Activated T-helper 1 cell treated with anti-CD3 and anti-CD28 coated beads, Interleukin-12 subunit alpha, Interleukin-12 subunit beta, Interleukin-2, Interleukin-4 antibody, amounts not matched to agents 30 ng/mL and 10 ng/mL and 1 ng/mL, durations not matched to agents 14 hours and 24 hours and 36 hours (primary cell): Measurements from ENCODE around the gene SURF6. TPM values are rescaled to one million over a fixed set of nuclear protein-coding genes. Genes with fewer than 3 reads are reported as not detected.
A peak's percentile ranks its signal among the peaks of the same experiment; 100 is the strongest.
"Not testable (repeated sequence)": the region's sequence is repeated elsewhere in the genome, so short reads cannot be mapped to it uniquely, and the experiment has no call there.

Source experiments
- DNase-seq: peaks from one replicate; pipeline ENCODE4 v3.0.0; 2021; ENCODE audit warnings: low spot score
- H3K27ac Mint-ChIP-seq: one replicate; pipeline ENCODE4 v1.8.0; 2021; ENCODE audit warnings: mild to moderate bottlenecking, mixed read lengths
- H3K27me3 Mint-ChIP-seq: one replicate; pipeline ENCODE4 v1.8.0; 2022; ENCODE audit warnings: mild to moderate bottlenecking, moderate library complexity, mixed read lengths; ENCODE audit not compliant: insufficient read depth
- H3K36me3 Mint-ChIP-seq: one replicate; pipeline ENCODE4 v1.8.0; 2021; ENCODE audit warnings: low read depth, mixed read lengths
- H3K4me1 Mint-ChIP-seq: one replicate; pipeline ENCODE4 v1.8.0; 2021; ENCODE audit warnings: low read depth, mixed read lengths
- H3K4me3 Mint-ChIP-seq: one replicate; pipeline ENCODE4 v1.8.0; 2021; ENCODE audit warnings: mild to moderate bottlenecking, moderate library complexity, mixed read lengths
- H3K9me3 Mint-ChIP-seq: one replicate; pipeline ENCODE4 v1.8.0; 2021; ENCODE audit warnings: mixed read lengths
- intact Hi-C: fragments of 100-400 bp; cut with micrococcal nuclease; formaldehyde crosslinking; loops from one replicate; pipeline ENCODE4 v1.15.1; 2024
- total RNA-seq: library from RNA; stranded (reverse); gene quantifications from 2 replicates; pipeline ENCODE4 v1.2.3, GENCODE V29; 2022

Gene SURF6
- total RNA-seq, 1 donor from 2014 or later, result 29.0 TPM

DNA sequence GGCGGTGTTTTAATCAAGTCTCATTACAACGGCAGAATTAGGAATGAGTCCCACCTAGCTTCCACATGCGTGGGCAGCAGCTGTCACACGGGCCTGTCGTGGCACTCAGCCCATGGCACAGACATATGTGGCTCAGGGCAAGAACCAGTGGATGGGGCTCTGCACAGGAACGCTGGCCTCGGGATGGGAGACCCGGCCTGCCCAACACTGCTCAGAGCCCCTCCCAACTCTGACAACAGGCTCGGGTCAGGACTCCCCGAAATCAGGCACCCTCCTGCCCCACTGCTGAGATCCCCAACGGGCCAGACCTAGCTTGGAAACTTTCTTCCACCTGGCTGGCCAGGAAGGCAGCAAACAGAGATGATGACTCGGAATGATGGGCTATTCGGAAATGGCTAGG lies 4.9 kb upstream of the SURF6 start:
- Mint-ChIP-seq H3K9me3 (no peaks in the 10 kb centered on the region), H3K27ac (no peak overlapping the region), H3K4me1 (peaks cover 2% of the 10 kb centered on the region), H3K4me3 (no peak overlapping the region), H3K36me3 (peaks cover 31% of the 10 kb centered on the region), H3K27me3 (no peaks in the 10 kb centered on the region)
- intact Hi-C loops, result loop anchor here (10.0 kb wide), 1 partner anchor 986 kb away; the partner anchor contains the start of gene SETX
- DNase-seq, result no peak

DNA sequence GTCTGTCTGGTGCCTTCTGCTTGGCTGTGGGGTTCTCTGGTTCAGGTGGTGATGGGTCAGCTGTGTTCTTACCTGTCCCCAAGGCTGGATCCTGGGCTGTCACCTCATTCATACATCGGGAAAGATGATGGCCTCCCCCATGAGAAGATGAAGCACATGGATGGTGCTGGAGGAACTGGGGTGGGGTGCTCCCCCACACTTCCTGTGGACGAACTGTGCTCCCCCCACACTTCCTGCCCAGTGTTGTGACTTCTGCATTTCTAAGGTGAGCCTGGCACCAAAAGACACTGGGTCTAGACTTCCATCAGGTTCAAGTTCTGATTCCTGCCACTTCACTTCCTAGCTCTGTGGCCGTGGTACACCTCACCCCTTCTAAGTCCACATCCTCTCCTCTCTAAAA lies 4.3 kb upstream of the SURF6 start:
- peaks cover 4% of the 10 kb centered on the region for H3K4me1 Mint-ChIP-seq
- no peaks in the 10 kb centered on the region for H3K27me3 Mint-ChIP-seq
- peaks cover 35% of the 10 kb centered on the region for H3K36me3 Mint-ChIP-seq
- H3K4me3 Mint-ChIP-seq, result no peak overlapping the region
- no peak overlapping the region for H3K27ac Mint-ChIP-seq
- intact Hi-C loops, result loop anchor here (10.0 kb wide), 1 partner anchor 985 kb away; the partner anchor contains the start of gene SETX
- no peaks in the 10 kb centered on the region for H3K9me3 Mint-ChIP-seq
- DNase-seq, result no peak

DNA sequence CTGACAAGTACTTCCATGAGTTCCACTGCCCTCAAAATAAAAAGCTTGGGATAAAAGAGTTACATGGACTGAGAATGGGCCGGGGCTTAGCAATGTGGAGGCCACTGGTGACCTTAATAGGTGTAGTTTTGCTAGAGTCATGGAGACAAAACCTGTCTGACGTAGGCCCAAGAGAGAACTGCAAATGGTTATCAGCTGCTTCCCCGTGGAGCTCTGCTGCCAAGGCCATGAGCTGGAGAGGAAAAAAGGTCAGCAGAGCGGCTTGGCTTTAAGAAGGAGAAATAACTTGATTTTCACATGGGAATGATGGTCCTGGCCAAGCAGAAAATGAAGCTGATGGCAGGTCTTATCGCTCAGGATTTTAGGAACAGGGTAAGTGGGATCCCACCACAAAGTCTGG lies 3.7 kb upstream of the SURF6 start:
- Mint-ChIP-seq H3K27ac (no peak overlapping the region), H3K4me3 (no peak overlapping the region), H3K36me3 (peaks cover 35% of the 10 kb centered on the region), H3K4me1 (peaks cover 8% of the 10 kb centered on the region), H3K27me3 (no peaks in the 10 kb centered on the region), H3K9me3 (no peaks in the 10 kb centered on the region)
- no peak for DNase-seq
- intact Hi-C loops, result loop anchor here (5.0 to 10.0 kb wide), 2 partner anchors 667 to 985 kb away; partner anchors contain the start of genes GTF3C4 and SETX

DNA sequence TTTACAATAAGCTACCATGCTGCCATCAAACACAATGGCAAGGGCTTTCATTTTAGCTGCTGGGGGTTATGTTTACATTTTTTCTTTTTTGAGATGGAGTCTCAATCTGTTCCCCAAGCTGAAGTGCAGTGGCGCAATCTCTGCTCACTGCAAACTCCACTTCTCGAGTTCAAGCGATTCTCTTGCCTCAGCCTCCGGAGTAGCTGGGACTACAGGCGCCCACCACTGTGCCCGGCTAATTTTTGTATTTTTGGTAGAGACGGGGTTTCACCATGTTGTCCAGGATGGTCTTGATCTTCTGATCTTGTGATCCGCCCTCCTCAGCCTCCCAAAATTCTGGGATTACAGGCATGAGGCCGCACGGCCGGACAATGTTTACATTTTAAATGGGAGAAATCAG lies 1.1 kb downstream of the SURF6 start:
- not testable (repeated sequence) for DNase-seq, H3K27me3 Mint-ChIP-seq, H3K9me3 Mint-ChIP-seq
- Mint-ChIP-seq H3K27ac (peak overlapping the region; percentile 29), H3K36me3 (peaks cover 47% of the 10 kb centered on the region), H3K4me1 (peaks cover 16% of the 10 kb centered on the region), H3K4me3 (peak overlapping the region; percentile 96)
- intact Hi-C loops, result loop anchor here (5.0 kb wide), 1 partner anchor 663 kb away; the partner anchor contains the start of gene GTF3C4

- Mint-ChIP-seq H3K9me3 (no peaks in the 10 kb centered on the region), H3K27me3 (no peaks in the 10 kb centered on the region), H3K27ac (peak overlapping the region; percentile 47), H3K4me1 (peaks cover 16% of the 10 kb centered on the region), H3K36me3 (peaks cover 41% of the 10 kb centered on the region), H3K4me3 (peak overlapping the region; percentile 96)
- intact Hi-C loops, result no loop called here
- DNase-seq, result no peak
These were observed 1.8 kb downstream of the SURF6 start for GRCh38 chr9:133334161-133334560.

DNA sequence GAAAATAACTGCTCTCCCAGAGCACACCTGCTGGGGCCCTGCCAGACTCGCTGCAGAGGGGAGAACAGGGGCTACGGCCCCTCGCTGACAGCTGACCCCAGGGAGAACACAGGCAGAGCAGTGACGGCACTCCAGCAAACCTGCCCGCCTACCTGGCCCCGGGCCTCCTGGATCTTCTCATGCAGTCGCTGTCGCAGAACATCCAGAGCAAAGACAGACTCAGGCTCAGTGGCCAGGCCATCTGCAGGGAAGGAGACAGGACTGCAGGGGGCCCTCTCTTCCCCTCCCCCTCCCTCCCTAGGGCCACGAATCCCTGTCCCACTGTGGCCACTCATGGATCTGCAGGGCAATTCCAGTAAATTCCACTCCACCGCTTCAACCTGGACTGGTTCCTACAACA lies 2.4 kb downstream of the SURF6 start:
- Mint-ChIP-seq H3K4me3 (peak overlapping the region; percentile 96), H3K27me3 (no peaks in the 10 kb centered on the region), H3K9me3 (no peaks in the 10 kb centered on the region), H3K4me1 (peaks cover 16% of the 10 kb centered on the region), H3K27ac (peak overlapping the region; percentile 47), H3K36me3 (peaks cover 42% of the 10 kb centered on the region)
- intact Hi-C loops, result no loop called here
- no peak for DNase-seq

GRCh38 chr9:133333011-133333410 lies 3.0 kb downstream of the SURF6 start:
- intact Hi-C loops, result no loop called here
- Mint-ChIP-seq H3K27ac (no peak overlapping the region), H3K4me1 (peaks cover 16% of the 10 kb centered on the region), H3K36me3 (peaks cover 42% of the 10 kb centered on the region), H3K4me3 (peak overlapping the region; percentile 26), H3K27me3 (no peaks in the 10 kb centered on the region), H3K9me3 (no peaks in the 10 kb centered on the region)
- DNase-seq, result no peak

- intact Hi-C loops, result no loop called here
- H3K9me3 Mint-ChIP-seq, result no peaks in the 10 kb centered on the region
- no peaks in the 10 kb centered on the region for H3K27me3 Mint-ChIP-seq
- no peak overlapping the region for H3K27ac Mint-ChIP-seq
- no peak for DNase-seq
- peaks cover 16% of the 10 kb centered on the region for H3K4me1 Mint-ChIP-seq
- no peak overlapping the region for H3K4me3 Mint-ChIP-seq
- peaks cover 42% of the 10 kb centered on the region for H3K36me3 Mint-ChIP-seq
These were observed 3.6 kb downstream of the SURF6 start for GRCh38 chr9:133332381-133332730.

GRCh38 chr9:133331641-133332380 lies 4.2 kb downstream of the SURF6 start:
- intact Hi-C loops, result no loop called here
- no peaks in the 10 kb centered on the region for H3K27me3 Mint-ChIP-seq
- no peak for DNase-seq
- no peaks in the 10 kb centered on the region for H3K9me3 Mint-ChIP-seq
- H3K4me1 Mint-ChIP-seq, result peaks cover 16% of the 10 kb centered on the region
- no peak overlapping the region for H3K4me3 Mint-ChIP-seq
- H3K27ac Mint-ChIP-seq, result no peak overlapping the region
- peaks cover 42% of the 10 kb centered on the region for H3K36me3 Mint-ChIP-seq

DNA sequence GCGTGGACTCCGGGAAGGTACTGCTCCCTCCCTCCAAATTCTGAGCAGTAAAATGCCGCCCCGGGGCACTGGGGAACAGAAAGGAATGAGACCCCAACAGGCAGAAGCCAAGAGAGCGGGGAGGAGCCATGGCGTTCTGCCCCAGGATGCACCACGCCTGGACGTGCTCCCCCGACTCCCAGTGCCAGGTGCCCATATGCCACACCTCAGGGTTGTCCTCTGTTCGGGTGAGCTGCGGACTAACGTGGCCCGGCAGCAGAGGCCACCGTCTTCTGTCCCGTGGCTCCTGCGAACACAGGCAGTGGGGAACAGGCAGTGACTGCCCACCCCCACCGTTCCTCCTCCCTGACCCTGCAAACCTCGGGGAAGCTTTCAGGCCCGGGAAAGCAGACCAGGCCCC lies 4.8 kb downstream of the SURF6 start:
- no peak overlapping the region for H3K4me3 Mint-ChIP-seq
- intact Hi-C loops, result no loop called here
- H3K36me3 Mint-ChIP-seq, result peaks cover 42% of the 10 kb centered on the region
- H3K9me3 Mint-ChIP-seq, result no peaks in the 10 kb centered on the region
- peaks cover 16% of the 10 kb centered on the region for H3K4me1 Mint-ChIP-seq
- no peak for DNase-seq
- H3K27me3 Mint-ChIP-seq, result no peaks in the 10 kb centered on the region
- H3K27ac Mint-ChIP-seq, result no peak overlapping the region

- peaks cover 35% of the 10 kb centered on the region for H3K36me3 Mint-ChIP-seq
- not testable (repeated sequence) for H3K9me3 Mint-ChIP-seq, DNase-seq, H3K4me1 Mint-ChIP-seq, H3K4me3 Mint-ChIP-seq, H3K27me3 Mint-ChIP-seq, H3K27ac Mint-ChIP-seq
- intact Hi-C loops, result loop anchor here (1.0 kb wide), 2 partner anchors 90 to 157 kb away; no protein-coding TSS in a partner anchor
These were observed 6.5 kb downstream of the SURF6 start for GRCh38 chr9:133329306-133330156.

- DNase-seq, result no peak
- Mint-ChIP-seq H3K36me3 (peaks cover 25% of the 10 kb centered on the region), H3K9me3 (no peaks in the 10 kb centered on the region), H3K27me3 (no peaks in the 10 kb centered on the region), H3K4me1 (no peaks in the 10 kb centered on the region), H3K4me3 (no peak overlapping the region), H3K27ac (no peak overlapping the region)
- intact Hi-C loops, result no loop called here
These were observed 8.0 kb downstream of the SURF6 start for GRCh38 chr9:133327834-133328484.

- H3K4me1 Mint-ChIP-seq, intact Hi-C loops, H3K27ac Mint-ChIP-seq: not testable (repeated sequence)
These were observed 9.0 kb downstream of the SURF6 start for GRCh38 chr9:133327021-133327420.

More at GRCh38 chr9:133327021-133327420, 9.0 kb downstream of the SURF6 start:
- H3K4me3 Mint-ChIP-seq, H3K9me3 Mint-ChIP-seq, DNase-seq, H3K27me3 Mint-ChIP-seq: not testable (repeated sequence)
- H3K36me3 Mint-ChIP-seq, result peaks cover 17% of the 10 kb centered on the region
